A549 treated with Hydrocortisone at 1 μM for 4 hours (cell line): ENCODE data around the gene HIPK1. TPM values are rescaled to one million over a fixed set of nuclear protein-coding genes. Genes with fewer than 3 reads are reported as not detected.

ENCODE experiments used
- total RNA-seq: library from RNA; stranded (reverse); fragments of 200-300 nt; extraction: Qiagen RNA extraction; gene quantifications from 5 replicates; pipeline ENCODE4 v1.2.3, GENCODE V29; 2022

HIPK1 gene
- 13.4 to 16.6 TPM (median 15.2 TPM) in 5 replicates for total RNA-seq

DNA sequence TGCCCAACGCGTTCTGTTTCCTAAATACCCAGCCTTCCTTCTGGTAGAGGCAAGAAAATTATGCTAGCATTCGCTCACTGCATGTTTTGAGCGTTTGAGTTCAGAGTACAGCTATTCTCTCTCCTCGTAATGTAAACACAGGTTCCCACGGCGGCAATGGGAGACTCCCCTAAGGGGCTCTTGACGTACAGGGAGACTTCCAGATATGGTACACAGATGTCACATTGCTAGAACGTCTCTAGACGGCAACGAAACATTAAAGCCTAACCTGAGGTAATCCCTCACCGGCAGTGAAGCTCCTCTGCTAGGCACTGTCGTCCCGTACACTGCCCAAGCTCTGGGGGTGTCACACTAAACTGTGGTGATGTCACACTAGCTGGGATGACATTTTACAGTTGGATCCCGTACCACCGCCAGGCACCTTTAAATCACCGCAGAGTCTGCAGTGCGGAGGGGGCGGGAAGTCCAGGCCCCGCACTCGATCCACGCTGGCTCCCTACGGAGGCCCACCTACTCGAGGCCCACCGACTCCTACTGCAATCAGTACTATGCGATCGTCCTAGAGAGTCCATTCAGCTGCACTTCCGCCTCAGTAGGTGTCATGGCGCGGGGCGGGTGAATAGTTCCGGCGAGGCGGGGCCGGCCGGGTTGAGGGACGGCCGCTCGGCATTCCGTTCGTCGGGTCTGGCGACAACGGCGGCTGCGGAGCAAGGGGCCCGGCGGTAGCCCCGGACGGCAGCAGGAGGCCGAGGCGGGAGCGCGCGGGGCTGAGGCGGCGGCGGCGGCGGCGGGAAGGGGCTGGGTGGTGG is at the start of gene HIPK1:
Gene HIPK1, plus strand, starts transcription at position 384 of the 809 bp plus-strand sequence.

DNA sequence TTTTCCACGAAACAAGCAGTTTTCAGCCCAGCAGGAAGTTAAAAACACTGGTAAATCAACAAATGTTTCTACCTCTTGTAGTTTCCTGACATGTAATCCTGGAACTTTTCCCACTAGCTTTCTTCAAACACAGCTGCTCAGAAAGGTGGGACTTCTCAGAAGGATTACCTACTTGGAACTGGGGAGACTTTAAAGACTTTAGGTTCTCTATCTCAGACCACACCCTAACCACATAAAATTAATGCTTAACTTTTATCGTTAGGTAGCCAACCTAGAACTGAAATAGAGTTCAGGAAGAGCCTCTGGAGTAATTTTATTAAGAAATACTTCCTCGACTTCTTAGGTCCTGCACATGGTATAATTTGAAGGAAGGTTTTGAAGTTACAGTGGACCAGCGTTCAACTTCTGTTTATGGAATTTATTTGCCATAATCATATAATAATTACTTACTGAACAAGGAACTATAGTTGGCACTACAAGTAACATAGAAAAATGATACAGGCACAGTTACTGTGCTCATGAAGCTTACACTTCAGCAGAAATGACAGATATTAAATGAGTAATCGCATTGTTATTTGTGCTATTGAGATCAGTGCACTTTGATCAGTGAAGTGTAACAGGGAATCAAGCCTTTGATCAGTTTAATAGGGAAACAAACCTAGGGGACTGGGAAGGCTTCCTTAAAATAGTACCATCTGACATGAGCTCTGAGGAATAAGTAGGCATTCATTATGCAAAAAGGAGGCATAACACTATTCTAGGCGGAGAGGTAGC is 41.5 kb upstream of the HIPK1 start, which contains the start of gene BCL2L15:
Gene BCL2L15, minus strand, starts transcription at position 180 of the 774 bp plus-strand sequence. CDS start 206 bp downstream, outside the sequence.

DNA sequence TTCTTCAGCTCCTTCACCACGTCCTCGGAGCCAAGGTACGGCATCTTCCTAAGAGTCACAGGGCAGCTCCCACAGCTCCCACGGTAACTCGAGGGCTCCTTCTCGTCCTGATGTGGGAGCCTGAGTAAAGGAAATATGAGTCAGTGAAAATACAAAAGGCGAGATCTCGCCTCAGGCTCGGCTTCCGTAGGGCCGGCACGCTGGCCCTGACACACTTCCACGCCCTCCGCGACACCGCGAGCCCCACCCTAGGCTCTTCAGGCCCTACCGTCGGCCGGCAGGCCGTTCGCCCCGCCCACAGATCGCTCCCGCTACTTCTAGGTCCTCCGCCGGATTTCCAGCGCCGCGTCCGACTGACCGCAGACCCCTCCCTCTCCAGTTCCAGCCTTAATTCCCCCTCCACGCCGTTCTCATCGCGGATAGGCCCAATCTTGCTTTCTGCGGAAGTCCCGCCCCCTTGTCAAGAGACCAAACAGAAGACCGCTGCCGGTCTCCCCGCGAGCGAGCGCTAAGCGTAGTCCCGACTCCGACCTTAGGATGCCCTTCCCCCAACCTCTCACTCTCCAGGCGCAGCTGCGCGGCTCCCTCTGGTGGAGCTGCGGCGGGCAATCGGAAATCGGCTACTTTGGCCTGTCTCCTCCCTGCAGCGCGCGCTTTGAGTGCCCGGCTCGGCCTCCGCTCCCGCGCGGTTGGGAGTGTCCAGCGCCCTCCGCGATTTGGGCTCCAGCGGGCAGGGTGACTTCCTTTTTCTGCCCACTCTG is 24.3 kb upstream of the HIPK1 start, which contains the start of the genes AP4B1 and DCLRE1B:
Gene AP4B1, minus strand, starts transcription at position 126 of the 761 bp plus-strand sequence. Its CDS starts 82 bp downstream, at position 44.
Gene DCLRE1B, plus strand, starts transcription at position 653 of the 761 bp plus-strand sequence. CDS start 261 bp downstream, outside the sequence.

DNA sequence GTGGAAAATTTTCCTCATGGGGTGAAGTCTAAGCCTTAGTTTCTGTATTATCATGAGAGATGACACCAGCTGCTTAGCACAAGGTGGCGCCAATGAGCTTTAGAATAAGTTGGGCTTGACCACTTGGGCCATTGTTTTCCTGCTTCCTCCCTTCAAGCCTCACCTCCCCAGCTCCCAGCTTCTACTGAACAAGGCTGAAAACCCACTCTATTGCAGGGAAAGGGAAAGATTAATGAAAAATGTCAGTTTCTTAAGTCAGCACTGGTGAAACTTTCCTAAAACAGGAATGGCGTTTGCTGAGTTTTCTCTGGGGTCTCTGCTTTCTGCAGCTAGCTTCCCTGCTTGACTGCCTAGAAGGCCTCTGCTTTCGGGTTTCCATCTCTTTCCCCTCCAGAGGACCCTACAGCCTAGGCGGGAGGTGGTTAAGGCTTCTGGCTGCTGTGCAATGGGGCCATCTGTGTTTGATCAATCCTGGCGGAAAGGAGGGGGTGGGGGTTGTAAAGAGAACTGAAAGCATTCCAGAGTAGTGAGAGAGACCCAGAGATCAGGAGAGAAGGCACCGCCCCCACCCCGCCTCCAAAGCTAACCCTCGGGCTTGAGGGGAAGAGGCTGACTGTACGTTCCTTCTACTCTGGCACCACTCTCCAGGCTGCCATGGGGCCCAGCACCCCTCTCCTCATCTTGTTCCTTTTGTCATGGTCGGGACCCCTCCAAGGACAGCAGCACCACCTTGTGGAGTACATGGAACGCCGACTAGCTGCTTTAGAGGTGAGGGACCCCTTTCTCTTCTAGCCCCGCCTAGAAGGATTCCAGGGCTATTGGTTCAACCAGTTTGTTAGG is 50.0 kb downstream of the HIPK1 start, which contains the start of gene OLFML3:
Gene OLFML3, plus strand, starts transcription at position 612 of the 840 bp plus-strand sequence. Its CDS starts 43 bp downstream, at position 655.

Other genes with a start within 250 kb of the HIPK1 start
- 11.7 to 14.6 TPM (median 12.8 TPM) in 5 replicates for gene PHTF1, start 169.8 kb upstream of the HIPK1 start, total RNA-seq
- gene RSBN1, start 116.8 kb upstream of the HIPK1 start, total RNA-seq = 2.9 to 4.7 TPM (median 3.5 TPM) in 5 replicates
- not detected in 5 replicates for gene PTPN22, start 57.6 kb upstream of the HIPK1 start, total RNA-seq
- gene BCL2L15, start 41.7 kb upstream of the HIPK1 start, total RNA-seq = 0.52 to 0.73 TPM (median 0.61 TPM) in 5 replicates
- 7.5 to 9.7 TPM (median 9.0 TPM) in 5 replicates for gene AP4B1, start 24.5 kb upstream of the HIPK1 start, total RNA-seq
- 8.2 to 11.1 TPM (median 8.6 TPM) in 5 replicates for gene DCLRE1B, start 24.0 kb upstream of the HIPK1 start, total RNA-seq
- 3.8 to 4.3 TPM (median 4.0 TPM) in 5 replicates for gene OLFML3, start 50.1 kb downstream of the HIPK1 start, total RNA-seq
- gene SYT6, start 224.5 kb downstream of the HIPK1 start, total RNA-seq = 0.13 to 0.36 TPM (median 0.25 TPM) in 5 replicates